ENCODE measurements around the gene PPP2R2D. TPM values are rescaled to one million over a fixed set of nuclear protein-coding genes. Genes with fewer than 3 reads are reported as not detected.
"Not testable (repeated sequence)": the region's sequence is repeated elsewhere in the genome, so short reads cannot be mapped to it uniquely, and the experiment has no call there.

Gene PPP2R2D
- total RNA-seq, 1 experiment from 2014 or later: 35.1 TPM

DNA sequence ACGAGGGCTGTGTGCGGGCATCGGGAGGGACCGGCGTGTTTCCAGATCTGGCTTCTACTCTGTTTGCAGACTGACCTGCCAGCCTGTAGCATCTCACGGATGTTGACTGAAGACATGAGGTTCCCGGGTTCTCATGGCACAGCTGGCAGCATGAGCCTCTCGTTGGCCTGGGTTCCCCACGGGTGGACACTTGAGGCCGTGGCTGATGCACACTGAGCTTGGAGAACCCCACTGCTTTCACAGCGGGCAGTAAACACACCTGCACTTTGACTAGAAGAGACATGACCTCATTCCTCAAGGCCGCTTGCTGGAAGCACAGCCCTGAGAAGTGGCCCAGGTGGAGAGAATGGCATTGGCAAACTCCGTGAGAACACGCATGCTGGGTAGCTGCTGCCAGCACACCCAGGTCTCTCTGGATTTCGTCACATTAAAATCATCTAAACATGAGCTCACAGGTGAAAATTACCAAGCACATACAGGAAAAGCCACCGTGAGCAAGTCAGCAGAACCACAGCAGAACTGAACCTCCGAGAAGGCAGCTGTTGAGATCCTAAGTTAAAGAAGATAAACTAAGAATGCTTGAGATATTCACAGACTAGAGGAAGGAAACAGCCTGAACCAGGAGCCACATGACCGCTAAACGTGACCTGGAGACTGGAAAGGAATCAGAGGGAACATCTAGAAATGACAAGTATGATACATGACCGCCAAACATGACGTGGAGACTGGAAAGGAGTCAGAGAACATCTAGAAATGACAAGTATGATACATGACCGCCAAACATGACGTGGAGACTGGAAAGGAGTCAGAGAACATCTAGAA is 48.4 kb downstream of the PPP2R2D start:
- Histone ChIP-seq H4K20me1 (ENCODE audit: control insufficient read depth, insufficient read depth, insufficient read length) (no peaks in the 10 kb centered on the region), H3K79me2 (ENCODE audit: insufficient read depth, low read length) (no peaks in the 10 kb centered on the region), H2BK5ac (ENCODE audit: insufficient read length, low read length) (no peak overlapping the region), H4K91ac (ENCODE audit: insufficient read length, low read depth, low read length) (no peak overlapping the region), H3K27me3 (ENCODE audit: insufficient read depth, low read length) (no peaks in the 10 kb centered on the region), H2AFZ (ENCODE audit: low read length) (no peak overlapping the region), H2AK5ac (ENCODE audit: insufficient read length, low read length) (no peak overlapping the region), H3K14ac (ENCODE audit: insufficient read depth, low read length) (no peak overlapping the region), H3K23me2 (ENCODE audit: insufficient read length, low read depth, low read length, poor library complexity, severe bottlenecking) (no peaks in the 10 kb centered on the region), H2BK120ac (ENCODE audit: low read depth, low read length, poor library complexity, severe bottlenecking) (no peak overlapping the region), H3K23ac (ENCODE audit: insufficient read length, low read depth, low read length) (no peak overlapping the region), H3K4me1 (ENCODE audit: insufficient read depth, low read length) (no peaks in the 10 kb centered on the region), H4K5ac (ENCODE audit: insufficient read length, low read depth, low read length) (no peak overlapping the region), H2BK20ac (ENCODE audit: low read depth, low read length, poor library complexity, severe bottlenecking) (no peak overlapping the region), H2BK12ac (ENCODE audit: insufficient read length, low read depth, low read length) (no peak overlapping the region), H3K56ac (ENCODE audit: insufficient read length, low read depth, low read length) (no peak overlapping the region), H3K18ac (ENCODE audit: insufficient read length, low read depth, low read length) (no peak overlapping the region), H3K9me3 (ENCODE audit: control insufficient read depth, low read depth, low read length) (no peaks in the 10 kb centered on the region), H3K27ac (ENCODE audit: insufficient read length, low read depth, low read length) (no peak overlapping the region), H3K4me2 (ENCODE audit: insufficient read depth, insufficient read length, low read length) (no peak overlapping the region), H2BK15ac (ENCODE audit: low read depth, low read length) (no peak overlapping the region), H3K79me1 (ENCODE audit: insufficient read depth, low read depth, low read length, poor library complexity, severe bottlenecking) (no peaks in the 10 kb centered on the region), H4K8ac (replicated peaks; ENCODE audit: insufficient read length, low read depth, low read length) (no peak overlapping the region), H3T11ph (ENCODE audit: low read length) (no peak overlapping the region), H3K4ac (ENCODE audit: low read depth, low read length) (no peak overlapping the region), H3K9ac (ENCODE audit: extremely low read depth, insufficient read length, low read length) (no peak overlapping the region)
- Mint-ChIP-seq H3K36me3 (ENCODE audit: insufficient read depth in 1 of 3, low read depth in 3 of 3) (peaks cover 61 to 87% (median 80%) of the 10 kb centered on the region in 3 experiments; a peak in 6 of 7 replicates), H3K9me3 (no peaks in the 10 kb centered on the region), H3K27me3 (ENCODE audit: low read depth) (no peaks in the 10 kb centered on the region), H3K4me3 (no peak overlapping the region), H3K4me1 (peaks cover 0 to 5% of the 10 kb centered on the region in 2 experiments; a peak in 1 of 4 replicates), H3K27ac (peak overlapping the region in 1 of 3 experiments; percentile 23; a peak in 1 of 7 replicates)
- WGBS (ENCODE audit: extremely low coverage, insufficient read length, low lambda C conversion rate): no CpG with 5 or more reads among the region's 23 CpGs
- no peak for DNase-seq
- TF ChIP-seq, protein P1, sequence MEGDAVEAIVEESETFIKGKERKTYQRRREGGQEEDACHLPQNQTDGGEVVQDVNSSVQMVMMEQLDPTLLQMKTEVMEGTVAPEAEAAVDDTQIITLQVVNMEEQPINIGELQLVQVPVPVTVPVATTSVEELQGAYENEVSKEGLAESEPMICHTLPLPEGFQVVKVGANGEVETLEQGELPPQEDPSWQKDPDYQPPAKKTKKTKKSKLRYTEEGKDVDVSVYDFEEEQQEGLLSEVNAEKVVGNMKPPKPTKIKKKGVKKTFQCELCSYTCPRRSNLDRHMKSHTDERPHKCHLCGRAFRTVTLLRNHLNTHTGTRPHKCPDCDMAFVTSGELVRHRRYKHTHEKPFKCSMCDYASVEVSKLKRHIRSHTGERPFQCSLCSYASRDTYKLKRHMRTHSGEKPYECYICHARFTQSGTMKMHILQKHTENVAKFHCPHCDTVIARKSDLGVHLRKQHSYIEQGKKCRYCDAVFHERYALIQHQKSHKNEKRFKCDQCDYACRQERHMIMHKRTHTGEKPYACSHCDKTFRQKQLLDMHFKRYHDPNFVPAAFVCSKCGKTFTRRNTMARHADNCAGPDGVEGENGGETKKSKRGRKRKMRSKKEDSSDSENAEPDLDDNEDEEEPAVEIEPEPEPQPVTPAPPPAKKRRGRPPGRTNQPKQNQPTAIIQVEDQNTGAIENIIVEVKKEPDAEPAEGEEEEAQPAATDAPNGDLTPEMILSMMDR (conservative IDR thresholded peaks at IDR 0.05): no peak

DNA sequence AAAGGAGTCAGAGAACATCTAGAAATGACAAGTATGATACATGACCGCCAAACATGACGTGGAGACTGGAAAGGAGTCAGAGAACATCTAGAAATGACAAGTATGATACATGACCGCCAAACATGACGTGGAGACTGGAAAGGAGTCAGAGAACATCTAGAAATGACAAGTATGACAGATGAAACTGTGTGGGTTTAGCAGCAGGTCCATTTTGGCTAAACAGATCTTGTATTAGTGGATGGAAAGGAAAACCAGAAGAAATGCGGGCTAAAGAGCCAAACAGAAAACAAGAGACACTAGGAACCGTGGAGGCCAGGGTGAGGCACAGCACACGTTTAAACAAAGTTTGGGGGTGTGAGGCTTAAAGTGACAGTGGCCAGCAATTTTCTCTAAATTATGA is 49.1 kb downstream of the PPP2R2D start:
- not testable (repeated sequence) for H3K14ac ChIP-seq (ENCODE audit: insufficient read depth, low read length); H3K9me3 ChIP-seq (ENCODE audit: control insufficient read depth, low read depth, low read length); H3K18ac ChIP-seq (ENCODE audit: insufficient read length, low read depth, low read length); H3K27me3 Mint-ChIP-seq (ENCODE audit: low read depth); H3K23me2 ChIP-seq (ENCODE audit: insufficient read length, low read depth, low read length, poor library complexity, severe bottlenecking); H3T11ph ChIP-seq (ENCODE audit: low read length); H2BK15ac ChIP-seq (ENCODE audit: low read depth, low read length); H3K23ac ChIP-seq (ENCODE audit: insufficient read length, low read depth, low read length); H3K4me1 Mint-ChIP-seq; H3K79me2 ChIP-seq (ENCODE audit: insufficient read depth, low read length); H2BK5ac ChIP-seq (ENCODE audit: insufficient read length, low read length); H2BK120ac ChIP-seq (ENCODE audit: low read depth, low read length, poor library complexity, severe bottlenecking); H2BK20ac ChIP-seq (ENCODE audit: low read depth, low read length, poor library complexity, severe bottlenecking); H4K5ac ChIP-seq (ENCODE audit: insufficient read length, low read depth, low read length); H4K8ac ChIP-seq (replicated peaks; ENCODE audit: insufficient read length, low read depth, low read length); H2AFZ ChIP-seq (ENCODE audit: low read length); H3K27ac ChIP-seq (ENCODE audit: insufficient read length, low read depth, low read length); H3K9me3 Mint-ChIP-seq; H4K91ac ChIP-seq (ENCODE audit: insufficient read length, low read depth, low read length); H4K20me1 ChIP-seq (ENCODE audit: control insufficient read depth, insufficient read depth, insufficient read length); DNase-seq; H2BK12ac ChIP-seq (ENCODE audit: insufficient read length, low read depth, low read length); H3K27me3 ChIP-seq (ENCODE audit: insufficient read depth, low read length); H3K4me2 ChIP-seq (ENCODE audit: insufficient read depth, insufficient read length, low read length); H3K4me1 ChIP-seq (ENCODE audit: insufficient read depth, low read length); H3K27ac Mint-ChIP-seq; H3K4ac ChIP-seq (ENCODE audit: low read depth, low read length); H3K79me1 ChIP-seq (ENCODE audit: insufficient read depth, low read depth, low read length, poor library complexity, severe bottlenecking); H3K9ac ChIP-seq (ENCODE audit: extremely low read depth, insufficient read length, low read length); H3K56ac ChIP-seq (ENCODE audit: insufficient read length, low read depth, low read length); H2AK5ac ChIP-seq (ENCODE audit: insufficient read length, low read length); H3K4me3 Mint-ChIP-seq
- no CpG with 5 or more reads among the region's 7 CpGs for WGBS (ENCODE audit: extremely low coverage, insufficient read length, low lambda C conversion rate)
- H3K36me3 Mint-ChIP-seq (ENCODE audit: insufficient read depth in 1 of 3, low read depth in 3 of 3): peaks cover 63 to 88% (median 82%) of the 10 kb centered on the region in 3 experiments; a peak in 6 of 7 replicates
